ENCODE measurements around the gene JAK3.

- TF ChIP-seq, protein P1, sequence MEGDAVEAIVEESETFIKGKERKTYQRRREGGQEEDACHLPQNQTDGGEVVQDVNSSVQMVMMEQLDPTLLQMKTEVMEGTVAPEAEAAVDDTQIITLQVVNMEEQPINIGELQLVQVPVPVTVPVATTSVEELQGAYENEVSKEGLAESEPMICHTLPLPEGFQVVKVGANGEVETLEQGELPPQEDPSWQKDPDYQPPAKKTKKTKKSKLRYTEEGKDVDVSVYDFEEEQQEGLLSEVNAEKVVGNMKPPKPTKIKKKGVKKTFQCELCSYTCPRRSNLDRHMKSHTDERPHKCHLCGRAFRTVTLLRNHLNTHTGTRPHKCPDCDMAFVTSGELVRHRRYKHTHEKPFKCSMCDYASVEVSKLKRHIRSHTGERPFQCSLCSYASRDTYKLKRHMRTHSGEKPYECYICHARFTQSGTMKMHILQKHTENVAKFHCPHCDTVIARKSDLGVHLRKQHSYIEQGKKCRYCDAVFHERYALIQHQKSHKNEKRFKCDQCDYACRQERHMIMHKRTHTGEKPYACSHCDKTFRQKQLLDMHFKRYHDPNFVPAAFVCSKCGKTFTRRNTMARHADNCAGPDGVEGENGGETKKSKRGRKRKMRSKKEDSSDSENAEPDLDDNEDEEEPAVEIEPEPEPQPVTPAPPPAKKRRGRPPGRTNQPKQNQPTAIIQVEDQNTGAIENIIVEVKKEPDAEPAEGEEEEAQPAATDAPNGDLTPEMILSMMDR (IDR thresholded peaks at IDR 0.05), result no peak
- TF ChIP-seq POLR2A (IDR thresholded peaks at IDR 0.05), result no peak
These were observed 21.4 kb upstream of the JAK3 start for GRCh38 chr19:17869114-17869608.

Data from tibial nerve (tissue), 3 donors.